Measurements from ENCODE around the gene KCNA10. TPM values are rescaled to one million over a fixed set of nuclear protein-coding genes. Genes with fewer than 3 reads are reported as not detected.

Gene KCNA10
- total and polyA plus RNA-seq, 8 donors = not detected

DNA sequence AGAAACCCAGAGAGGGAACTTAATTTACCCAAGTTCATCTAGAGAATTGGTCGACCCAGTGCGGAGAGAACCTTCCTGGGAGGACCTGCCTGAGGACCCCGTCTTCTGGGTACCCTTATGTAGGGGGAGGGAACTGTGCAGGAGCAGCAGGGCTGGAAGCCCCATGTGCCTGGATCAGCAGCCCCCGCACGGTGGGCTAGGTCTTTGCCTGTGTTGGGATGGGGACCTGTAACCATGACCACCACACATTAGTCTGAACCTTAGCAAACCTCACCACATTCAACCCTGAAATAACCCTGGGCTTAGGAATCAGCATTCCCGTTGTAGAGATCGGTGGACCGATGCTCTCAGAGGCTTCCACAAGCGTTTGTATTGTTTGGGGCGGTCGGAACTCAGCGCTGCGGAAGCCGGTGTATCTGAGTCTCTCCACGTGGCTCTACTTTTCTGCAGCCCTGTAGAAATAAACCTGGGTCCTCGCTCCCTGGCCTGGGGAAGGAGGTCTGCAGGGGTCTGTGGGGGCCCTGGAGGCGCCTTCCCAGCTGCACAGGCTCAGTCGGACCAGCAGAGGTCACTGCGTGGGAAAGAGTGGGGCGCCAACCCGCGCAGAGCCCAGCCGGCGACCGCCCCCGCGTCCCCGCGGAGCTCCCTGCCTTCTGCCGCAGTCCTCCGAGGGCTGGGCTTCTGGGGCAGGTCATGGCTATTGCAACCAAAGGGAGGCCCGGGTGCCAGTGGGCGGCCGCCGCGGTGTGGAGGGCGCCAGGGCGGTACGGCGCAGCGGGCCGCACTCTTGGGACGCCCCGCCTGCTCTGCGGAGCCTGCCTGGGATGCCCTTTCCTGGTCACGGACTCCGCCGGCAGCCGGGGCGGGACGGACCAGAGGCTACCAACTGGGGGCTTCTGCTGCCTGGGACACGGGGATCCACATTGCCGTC, 36.2 kb upstream of the KCNA10 start:
- H3K4me1 ChIP-seq = peaks cover 0 to 10% of the 10 kb centered on the region in 2 donors
- peaks cover 9 to 87% of the 10 kb centered on the region in 2 donors for H3K27me3 ChIP-seq
- intact Hi-C loops (cut with DNase I) = no loop called here

DNA sequence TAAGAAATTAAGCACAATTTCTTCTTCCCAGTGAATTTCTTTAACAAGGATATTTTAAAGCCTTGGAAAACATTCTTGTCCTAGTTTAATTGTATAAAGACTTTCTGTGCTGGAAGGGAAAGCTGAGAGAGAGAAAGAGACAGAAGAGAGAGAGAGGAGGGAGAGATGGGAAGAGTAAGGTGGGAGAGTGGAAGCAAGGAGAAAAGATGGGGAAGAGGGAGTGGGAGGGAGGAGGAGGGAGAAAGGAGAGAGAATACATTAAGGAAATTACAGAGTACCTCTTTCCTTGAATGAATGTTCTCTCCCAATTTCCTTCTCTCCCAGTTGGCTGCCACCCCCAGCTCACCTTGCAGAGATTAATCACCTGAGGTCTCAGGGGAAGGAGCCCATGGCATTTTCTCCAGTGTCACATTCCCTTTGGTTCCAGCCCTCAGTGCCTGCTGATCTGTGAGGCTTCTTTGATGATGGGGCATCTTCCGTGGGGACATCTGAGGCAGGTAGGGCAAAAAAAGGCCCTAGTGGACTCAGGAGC, 32.4 kb upstream of the KCNA10 start:
- Histone ChIP-seq H3K36me3 (no peaks in the 10 kb centered on the region), H3K9me3 (no peaks in the 10 kb centered on the region), H3K27ac (no peak overlapping the region), H3K27me3 (peaks cover 9 to 55% of the 10 kb centered on the region in 2 donors), H3K4me3 (no peak overlapping the region), H3K4me1 (peaks cover 0 to 10% of the 10 kb centered on the region in 2 donors)
- DNase-seq = no peak
- intact Hi-C loops (cut with DNase I) = loop anchor here in 1 of 2 donors (2.0 kb wide), 1 partner anchor 63 kb away; no protein-coding TSS in a partner anchor
- ATAC-seq = no peak
- TF ChIP-seq CTCF (IDR thresholded peaks at IDR 0.05) = no peak

More for the DNA sequence above, 36.2 kb upstream of the KCNA10 start:
- H3K9me3 ChIP-seq = no peaks in the 10 kb centered on the region
- DNase-seq (peak; percentile 29 to 86 (median 42)), ATAC-seq (peak; percentile 95)
- no peaks in the 10 kb centered on the region for H3K36me3 ChIP-seq
- no peak overlapping the region for H3K27ac ChIP-seq
- peak; percentile 64 to 78 for TF ChIP-seq CTCF (IDR thresholded peaks at IDR 0.05)
- peak overlapping the region; percentile 23 to 26 for H3K4me3 ChIP-seq

DNA sequence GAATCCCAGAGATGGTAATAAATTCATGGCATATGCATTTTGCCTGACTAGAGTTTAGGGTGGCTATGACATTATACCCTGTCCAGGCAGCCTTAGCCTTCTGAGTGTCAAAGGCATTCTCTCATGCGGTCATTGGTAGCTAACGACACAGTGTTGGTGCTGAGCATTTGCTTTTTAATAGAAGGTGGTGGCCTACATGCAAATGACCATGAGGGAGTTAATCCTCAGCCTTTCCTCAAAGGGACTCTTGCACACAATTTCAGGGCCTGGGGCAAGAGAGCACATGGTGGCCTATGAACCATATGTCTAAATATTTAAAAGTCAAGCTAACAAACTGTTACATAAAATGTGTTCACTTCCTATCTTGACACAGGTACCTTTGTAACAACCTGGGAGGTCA, 30.9 kb upstream of the KCNA10 start:
- TF ChIP-seq CTCF (IDR thresholded peaks at IDR 0.05) = no peak
- Histone ChIP-seq H3K36me3 (no peaks in the 10 kb centered on the region), H3K27ac (no peak overlapping the region), H3K27me3 (peaks cover 0 to 39% of the 10 kb centered on the region in 2 donors), H3K4me3 (no peak overlapping the region), H3K4me1 (peaks cover 0 to under 1% of the 10 kb centered on the region in 2 donors), H3K9me3 (no peaks in the 10 kb centered on the region)
- intact Hi-C loops (cut with DNase I) = loop anchor here in 1 of 2 donors (2.0 kb wide), 1 partner anchor 65 kb away; no protein-coding TSS in a partner anchor
- DNase-seq (no peak), ATAC-seq (no peak)

DNA sequence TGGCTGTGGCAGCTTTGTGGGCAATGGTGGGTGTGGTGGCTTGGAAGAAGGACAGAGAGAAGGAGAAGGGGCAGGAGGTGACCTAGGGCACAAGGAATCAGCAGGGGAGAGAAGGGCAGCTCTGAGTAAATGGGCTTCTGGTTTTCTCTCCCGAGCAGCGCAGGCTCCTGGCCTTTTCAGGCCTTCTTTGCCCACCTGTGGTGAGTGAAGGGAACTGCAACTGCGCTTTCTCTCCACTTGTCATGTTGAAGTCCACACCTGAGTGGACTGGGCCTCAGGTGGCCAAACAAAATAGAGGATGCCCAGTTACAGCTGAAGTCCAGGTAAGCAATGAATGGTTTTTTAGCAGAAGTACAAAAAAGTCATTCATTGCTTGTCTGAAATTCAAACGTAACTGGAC, 29.4 kb upstream of the KCNA10 start:
- ATAC-seq = peak; percentile 41
- TF ChIP-seq CTCF (IDR thresholded peaks at IDR 0.05) = peak; percentile 20 to 37
- H3K36me3 ChIP-seq = no peaks in the 10 kb centered on the region
- no peak overlapping the region for H3K27ac ChIP-seq
- H3K9me3 ChIP-seq = no peaks in the 10 kb centered on the region
- intact Hi-C loops (cut with DNase I) = no loop called here
- DNase-seq = no peak
- H3K27me3 ChIP-seq = peaks cover 0 to 25% of the 10 kb centered on the region in 2 donors
- H3K4me1 ChIP-seq = no peaks in the 10 kb centered on the region
- H3K4me3 ChIP-seq = no peak overlapping the region

DNA sequence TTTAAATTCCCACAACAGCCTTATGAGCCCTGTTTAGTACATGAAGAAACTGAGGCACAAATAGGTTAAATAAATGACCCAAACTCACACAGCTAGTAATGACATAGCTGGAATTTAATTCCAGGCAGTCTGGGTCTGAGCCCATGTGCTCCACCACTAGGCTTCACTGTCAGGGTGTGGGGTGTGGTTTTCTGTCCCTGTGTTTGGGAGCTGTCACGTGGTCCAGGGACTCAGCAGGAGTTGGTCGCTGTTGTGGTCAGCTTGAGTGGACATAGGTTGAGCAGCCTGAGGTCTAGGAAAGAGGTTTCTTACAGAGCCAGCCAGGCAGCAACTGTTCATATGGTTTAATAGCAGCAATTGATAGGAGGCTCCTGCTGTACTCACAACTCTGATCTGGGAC, 28.0 kb upstream of the KCNA10 start:
- no peaks in the 10 kb centered on the region for H3K4me1 ChIP-seq
- no peak overlapping the region for H3K27ac ChIP-seq
- no peak overlapping the region for H3K4me3 ChIP-seq
- H3K9me3 ChIP-seq = no peaks in the 10 kb centered on the region
- ATAC-seq (no peak), DNase-seq (no peak)
- no peak for TF ChIP-seq CTCF (IDR thresholded peaks at IDR 0.05)
- H3K27me3 ChIP-seq = peaks cover 0 to 11% of the 10 kb centered on the region in 2 donors
- intact Hi-C loops (cut with DNase I) = no loop called here
- H3K36me3 ChIP-seq = no peaks in the 10 kb centered on the region
